GM20000 (cell line): Measurements from ENCODE around the gene LUC7L3.

Experiments used
- DNase-seq: peaks from one replicate; pipeline ENCODE4 v3.0.0; 2012; ENCODE audit warnings: low spot score
- TF ChIP-seq, protein P1 (sequence below): IDR thresholded peaks from 2 replicates; pipeline ENCODE4 v1.5.1; 2012; ENCODE audit warnings: mild to moderate bottlenecking, control low read depth; ENCODE audit errors: extremely low read depth, missing control alignments

Gene LUC7L3

DNA sequence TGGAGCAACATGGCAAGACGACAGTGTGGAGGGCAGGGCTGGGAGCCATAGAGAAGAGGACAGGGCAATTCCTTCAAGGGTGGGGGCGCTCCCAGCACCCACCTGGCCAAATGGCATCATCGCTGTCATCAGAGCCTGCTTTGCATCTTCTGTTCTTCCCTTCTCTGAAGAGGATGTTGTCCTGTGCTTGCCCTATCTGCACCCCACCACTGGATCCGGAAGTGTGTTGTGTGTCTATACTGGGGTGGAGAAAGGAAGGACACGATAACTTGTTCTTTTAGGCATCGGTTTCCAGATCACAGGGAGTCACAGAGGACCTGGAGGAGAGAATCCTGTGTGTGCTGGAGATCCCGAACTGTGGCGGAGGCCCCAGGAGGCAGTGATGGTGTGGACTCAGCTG, 73.6 kb downstream of the LUC7L3 start:
- TF ChIP-seq, protein P1, sequence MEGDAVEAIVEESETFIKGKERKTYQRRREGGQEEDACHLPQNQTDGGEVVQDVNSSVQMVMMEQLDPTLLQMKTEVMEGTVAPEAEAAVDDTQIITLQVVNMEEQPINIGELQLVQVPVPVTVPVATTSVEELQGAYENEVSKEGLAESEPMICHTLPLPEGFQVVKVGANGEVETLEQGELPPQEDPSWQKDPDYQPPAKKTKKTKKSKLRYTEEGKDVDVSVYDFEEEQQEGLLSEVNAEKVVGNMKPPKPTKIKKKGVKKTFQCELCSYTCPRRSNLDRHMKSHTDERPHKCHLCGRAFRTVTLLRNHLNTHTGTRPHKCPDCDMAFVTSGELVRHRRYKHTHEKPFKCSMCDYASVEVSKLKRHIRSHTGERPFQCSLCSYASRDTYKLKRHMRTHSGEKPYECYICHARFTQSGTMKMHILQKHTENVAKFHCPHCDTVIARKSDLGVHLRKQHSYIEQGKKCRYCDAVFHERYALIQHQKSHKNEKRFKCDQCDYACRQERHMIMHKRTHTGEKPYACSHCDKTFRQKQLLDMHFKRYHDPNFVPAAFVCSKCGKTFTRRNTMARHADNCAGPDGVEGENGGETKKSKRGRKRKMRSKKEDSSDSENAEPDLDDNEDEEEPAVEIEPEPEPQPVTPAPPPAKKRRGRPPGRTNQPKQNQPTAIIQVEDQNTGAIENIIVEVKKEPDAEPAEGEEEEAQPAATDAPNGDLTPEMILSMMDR, result no peak
- no peak for DNase-seq

DNA sequence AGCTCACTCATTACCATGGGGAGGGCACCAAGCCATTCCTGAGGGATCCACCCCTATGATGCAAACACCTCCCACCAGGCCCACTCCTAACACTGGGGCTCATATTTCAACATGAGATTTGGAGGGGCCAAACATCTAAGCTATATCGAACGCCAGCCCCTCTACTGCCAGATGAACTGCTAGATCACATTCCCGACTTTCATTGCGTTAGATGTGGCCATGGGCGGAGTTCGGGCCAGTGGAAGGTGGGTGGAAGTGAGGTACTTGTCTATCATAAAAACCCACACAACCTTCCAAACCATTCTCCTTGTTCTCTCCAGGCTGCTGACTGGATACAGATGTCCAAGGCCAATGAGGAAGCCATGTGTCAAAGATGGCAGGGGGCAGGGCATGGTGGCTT, 75.0 kb downstream of the LUC7L3 start:
- TF ChIP-seq, protein P1, result no peak
- no peak for DNase-seq

DNA sequence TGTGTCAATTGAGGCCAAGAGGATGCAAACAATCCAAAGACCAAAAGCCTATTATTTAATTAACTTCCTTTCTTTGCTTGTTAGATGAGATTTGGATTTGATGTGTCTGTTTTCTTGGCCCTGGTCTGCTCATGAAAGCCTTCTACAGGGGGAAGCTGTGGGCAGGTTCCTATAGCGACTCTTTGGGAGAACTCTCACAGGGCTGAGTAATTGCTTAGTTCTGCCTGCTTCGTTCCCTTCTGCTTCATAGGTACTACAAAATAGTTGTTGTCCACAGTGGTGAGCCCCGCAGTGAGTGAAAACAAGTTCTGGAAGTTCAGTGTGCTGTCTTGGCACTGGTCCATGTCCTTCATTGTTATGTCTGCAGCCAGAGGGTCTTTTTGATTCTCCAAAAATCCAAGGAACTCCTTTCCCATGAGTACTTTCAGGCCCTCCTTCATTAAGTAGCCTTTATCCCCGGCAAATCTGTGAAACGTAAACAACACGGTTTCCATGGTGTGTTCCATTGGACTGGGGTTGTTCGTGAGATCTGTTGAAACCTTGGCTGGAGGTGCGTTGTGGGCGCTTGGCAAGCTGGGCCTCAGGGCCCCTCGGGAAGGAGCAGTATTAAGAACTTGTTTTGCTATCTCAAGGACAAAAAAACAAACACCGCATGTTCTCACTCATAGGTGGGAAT, 77.9 kb downstream of the LUC7L3 start:
- no peak for DNase-seq
- TF ChIP-seq, protein P1, result no peak

DNA sequence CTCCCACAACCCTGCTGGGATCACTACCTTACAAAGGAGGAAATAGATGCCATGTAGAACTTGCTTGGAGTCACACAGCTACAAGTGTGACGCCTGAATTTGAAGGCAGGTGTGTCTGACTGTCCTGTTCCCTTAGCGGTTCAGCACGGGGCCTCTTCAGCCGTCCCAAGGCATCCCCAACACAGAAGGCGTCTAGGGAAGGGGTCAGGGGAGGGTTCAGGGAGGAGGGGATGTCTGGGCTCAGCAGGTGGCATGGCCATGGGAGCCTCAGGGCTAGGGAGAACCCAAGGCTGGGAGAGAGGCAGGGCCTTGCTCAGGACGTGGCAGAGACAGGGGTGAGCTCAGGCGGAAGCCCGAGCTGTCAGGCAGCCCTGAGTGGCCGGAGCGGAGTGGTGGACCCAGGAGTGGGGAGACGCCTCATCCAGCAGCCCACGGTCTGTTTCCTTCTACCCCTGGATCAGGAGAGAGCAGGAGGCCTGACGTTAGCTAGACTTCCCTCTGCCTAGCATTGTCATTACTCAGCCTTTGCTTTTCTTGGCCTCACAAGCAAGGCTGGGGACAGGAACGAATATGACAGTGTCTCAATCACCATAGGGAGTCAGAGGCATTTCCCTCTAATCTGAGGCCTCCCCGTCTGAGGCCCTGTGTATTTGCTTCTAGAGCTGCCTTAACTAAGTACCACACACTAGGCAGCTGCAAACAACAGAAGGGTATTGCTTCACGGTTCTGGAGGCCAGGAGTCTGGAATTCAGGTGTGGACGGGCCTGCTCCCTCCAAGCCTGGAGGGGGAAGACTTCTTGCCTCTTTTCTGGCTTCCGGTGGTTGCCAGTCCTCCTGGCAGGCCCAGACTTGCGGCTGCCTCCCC, 79.3 kb downstream of the LUC7L3 start:
- DNase-seq, result no peak
- TF ChIP-seq, protein P1, result no peak

DNA sequence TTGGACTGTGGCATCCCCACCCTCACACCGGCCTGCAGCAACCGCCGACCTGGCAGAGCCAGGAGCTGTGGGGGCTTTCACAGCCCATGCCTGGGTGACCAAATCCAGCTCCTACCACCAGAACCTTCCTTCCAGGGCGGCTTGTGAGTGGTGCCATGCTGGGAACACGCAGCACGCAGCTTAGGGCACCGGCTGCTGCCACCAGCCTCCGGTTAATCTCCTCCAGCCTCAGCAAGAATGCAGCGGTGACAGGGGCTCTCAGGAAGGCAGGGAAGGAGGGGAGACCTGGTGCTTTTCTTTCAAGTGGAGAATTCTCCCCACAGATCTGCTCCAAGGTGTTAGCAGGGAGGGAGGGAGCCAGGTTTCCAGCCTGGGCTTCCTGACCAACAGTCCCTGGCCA, 80.2 kb downstream of the LUC7L3 start:
- TF ChIP-seq, protein P1, result no peak
- no peak for DNase-seq

DNA sequence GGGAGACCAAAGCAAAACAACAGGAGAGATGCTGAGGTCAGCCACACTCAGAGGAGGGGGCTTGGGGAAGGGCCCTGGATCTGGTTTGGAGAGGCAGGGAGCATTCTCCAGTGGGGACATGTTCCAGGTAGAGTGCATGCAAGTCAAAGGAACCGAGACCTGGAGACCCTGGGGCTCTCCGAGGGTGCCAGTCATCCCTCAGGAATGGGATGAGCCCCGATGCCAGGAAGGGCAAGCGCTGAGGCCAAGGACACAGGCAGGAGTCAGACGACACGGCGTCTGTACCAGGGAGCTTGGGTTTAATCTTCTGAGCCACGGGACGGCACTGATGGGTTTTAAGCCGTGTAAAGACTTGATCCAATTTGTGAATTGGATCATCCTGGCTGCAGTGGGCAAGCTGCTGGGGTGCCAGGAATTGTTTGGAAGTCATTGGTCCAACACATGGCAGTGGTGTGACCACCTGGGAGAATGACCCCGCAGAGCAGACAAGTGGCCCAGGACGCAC, 80.8 kb downstream of the LUC7L3 start:
- TF ChIP-seq, protein P1, result no peak
- no peak for DNase-seq
